A172 (cell line): ENCODE measurements around the gene ST3GAL3. TPM values are rescaled to one million over a fixed set of nuclear protein-coding genes. Genes with fewer than 3 reads are reported as not detected.
"Not testable (repeated sequence)": the region's sequence is repeated elsewhere in the genome, so short reads cannot be mapped to it uniquely, and the experiment has no call there.

Source experiments
- DNase-seq: peaks from one replicate; pipeline ENCODE4 v3.0.0-alpha.2; 2015; ENCODE audit warnings: low spot score
- total RNA-seq: library from RNA; depleted of rRNA; stranded (reverse); fragments of >200 nt; shearing (Covaris generic); gene quantifications from 2 replicates; pipeline ENCODE4 v1.2.3, GENCODE V29; 2014

Gene ST3GAL3
- total RNA-seq, 1 experiment from 2014 or later, result 7.4 TPM

- no peak for DNase-seq
Measured at GRCh38 chr1:43757343-43758053, 50.2 kb downstream of the ST3GAL3 start.

GRCh38 chr1:43760745-43761317 is 53.5 kb downstream of the ST3GAL3 start:
- peak; percentile 6 for DNase-seq

DNA sequence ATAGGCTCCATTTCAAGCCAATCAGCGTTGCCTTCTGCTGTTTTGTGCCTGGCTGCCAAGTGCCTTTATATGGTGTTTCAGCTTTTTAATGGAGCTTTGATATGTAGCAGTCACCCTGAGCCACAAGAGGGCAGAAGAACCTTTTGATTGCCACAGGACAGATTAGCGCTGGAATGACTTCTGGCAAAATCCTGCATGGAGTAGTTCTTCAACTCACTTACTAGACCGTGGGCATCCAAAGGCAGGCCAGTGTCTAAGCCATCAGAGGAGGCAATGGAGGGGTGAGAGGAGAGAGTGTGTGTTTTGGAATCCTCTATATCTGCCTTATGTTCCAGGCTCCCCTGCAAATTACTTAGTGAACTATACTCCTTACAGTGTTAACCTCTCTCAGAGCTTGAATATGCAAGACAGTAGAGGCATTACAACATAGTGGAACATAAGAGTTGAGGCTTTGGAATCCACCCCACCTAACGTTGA is 56.2 kb downstream of the ST3GAL3 start:
- peak; percentile 76 for DNase-seq

GRCh38 chr1:43764581-43764980 is 57.2 kb downstream of the ST3GAL3 start:
- no peak for DNase-seq

GRCh38 chr1:43766086-43766784 is 58.9 kb downstream of the ST3GAL3 start:
- no peak for DNase-seq

DNA sequence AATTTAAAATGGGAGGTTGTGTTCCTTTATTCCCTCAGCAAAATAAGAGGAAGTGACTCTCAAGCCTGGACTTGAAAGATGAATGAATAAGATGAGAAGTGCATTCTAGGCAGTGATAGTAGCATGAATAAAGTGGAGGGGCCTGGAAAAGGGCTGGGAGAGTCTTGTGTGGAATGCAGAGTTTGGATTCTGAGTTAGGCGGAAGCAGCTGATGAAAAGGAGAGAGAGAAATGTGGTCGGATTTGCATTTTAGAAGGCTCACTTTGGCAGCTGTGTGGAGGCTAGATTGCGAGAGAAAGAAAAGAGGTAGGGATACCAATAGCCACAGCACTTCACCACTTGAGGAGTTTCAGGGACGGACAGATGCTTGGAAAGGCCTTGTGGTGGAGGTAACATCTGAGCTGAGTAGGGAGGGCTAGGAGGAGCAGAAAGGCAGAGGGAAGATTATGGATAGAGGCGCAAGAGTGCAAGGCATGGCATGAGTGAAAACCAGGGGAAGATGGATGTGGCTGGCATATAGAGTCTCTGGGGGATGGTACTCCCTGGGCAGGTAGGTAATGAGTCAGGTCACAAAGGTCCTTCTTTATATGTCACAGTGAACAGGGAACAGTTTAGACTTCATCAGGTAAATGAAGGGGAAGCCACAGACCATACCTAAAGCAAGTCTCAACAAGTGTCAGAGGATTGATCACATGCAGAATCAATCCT is 59.6 kb downstream of the ST3GAL3 start:
- DNase-seq, result no peak

DNA sequence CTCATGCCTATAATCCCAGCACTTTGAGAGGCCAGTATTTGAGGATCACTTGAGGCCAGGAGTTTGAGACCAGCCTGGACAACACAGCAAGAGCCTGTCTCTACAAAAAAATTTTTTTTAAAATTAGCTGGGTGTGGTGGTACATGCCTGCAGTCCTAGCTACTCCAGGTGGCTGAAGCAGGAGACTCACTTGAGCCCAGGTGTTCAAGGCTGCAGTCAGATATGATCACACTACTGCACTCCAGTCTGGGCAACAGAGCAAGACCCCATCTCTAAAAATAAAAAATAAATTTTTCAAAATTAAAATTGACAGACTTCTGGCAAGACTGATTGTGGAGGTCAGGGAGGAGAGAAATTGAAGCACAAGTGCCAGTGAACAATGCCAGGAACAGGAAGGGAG is 60.8 kb downstream of the ST3GAL3 start:
- no peak for DNase-seq

DNA sequence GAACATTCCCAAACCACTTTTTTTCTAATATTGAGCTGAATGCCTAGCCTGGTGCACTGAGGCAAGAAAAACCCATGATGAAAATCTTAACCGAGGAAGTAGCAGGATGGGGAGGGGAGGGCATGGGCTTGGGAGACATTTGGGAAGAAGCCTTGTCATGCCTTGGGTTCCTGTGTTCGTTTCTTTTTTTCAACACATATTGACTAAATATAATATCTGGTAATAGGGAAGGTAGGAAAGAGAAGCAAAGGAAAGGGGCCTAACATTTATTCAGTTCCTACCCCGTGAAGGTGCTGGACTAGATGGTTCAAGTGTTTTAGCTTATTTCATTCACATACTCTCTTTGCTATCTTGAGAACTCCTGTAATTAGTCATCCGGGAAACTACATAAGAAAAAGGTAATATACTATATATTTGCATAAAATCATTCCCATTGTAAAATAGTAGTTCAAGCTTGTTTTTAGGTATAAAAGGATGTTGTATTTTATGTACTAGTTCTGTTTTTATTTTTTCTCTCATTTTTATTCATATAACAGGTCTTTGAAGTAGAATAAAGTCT is 62.1 kb downstream of the ST3GAL3 start:
- DNase-seq, result no peak

- DNase-seq, result no peak
Measured at GRCh38 chr1:43770111-43770510, 62.8 kb downstream of the ST3GAL3 start.

- no peak for DNase-seq
Measured at GRCh38 chr1:43772978-43773377, 65.6 kb downstream of the ST3GAL3 start.

DNA sequence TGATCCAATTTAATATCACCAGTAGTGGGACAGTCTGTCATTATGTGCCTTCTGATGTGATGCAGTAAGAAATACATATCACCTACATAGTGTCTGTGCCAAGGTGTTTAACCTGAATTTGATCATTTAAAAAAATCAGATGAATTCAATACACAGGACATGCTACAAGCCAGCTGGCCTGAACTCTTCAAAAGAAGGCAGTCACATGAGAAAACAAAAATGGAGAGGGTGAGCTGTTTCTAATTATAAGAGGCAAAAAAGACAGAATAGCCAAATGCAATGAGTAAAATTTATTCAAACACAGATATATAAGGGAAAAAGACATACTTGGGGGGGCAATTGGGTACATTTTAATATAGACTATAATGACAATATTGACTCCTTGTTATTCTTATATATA is 66.5 kb downstream of the ST3GAL3 start:
- no peak for DNase-seq

GRCh38 chr1:43774359-43774758 is 67.0 kb downstream of the ST3GAL3 start:
- peak; percentile 14 for DNase-seq

DNA sequence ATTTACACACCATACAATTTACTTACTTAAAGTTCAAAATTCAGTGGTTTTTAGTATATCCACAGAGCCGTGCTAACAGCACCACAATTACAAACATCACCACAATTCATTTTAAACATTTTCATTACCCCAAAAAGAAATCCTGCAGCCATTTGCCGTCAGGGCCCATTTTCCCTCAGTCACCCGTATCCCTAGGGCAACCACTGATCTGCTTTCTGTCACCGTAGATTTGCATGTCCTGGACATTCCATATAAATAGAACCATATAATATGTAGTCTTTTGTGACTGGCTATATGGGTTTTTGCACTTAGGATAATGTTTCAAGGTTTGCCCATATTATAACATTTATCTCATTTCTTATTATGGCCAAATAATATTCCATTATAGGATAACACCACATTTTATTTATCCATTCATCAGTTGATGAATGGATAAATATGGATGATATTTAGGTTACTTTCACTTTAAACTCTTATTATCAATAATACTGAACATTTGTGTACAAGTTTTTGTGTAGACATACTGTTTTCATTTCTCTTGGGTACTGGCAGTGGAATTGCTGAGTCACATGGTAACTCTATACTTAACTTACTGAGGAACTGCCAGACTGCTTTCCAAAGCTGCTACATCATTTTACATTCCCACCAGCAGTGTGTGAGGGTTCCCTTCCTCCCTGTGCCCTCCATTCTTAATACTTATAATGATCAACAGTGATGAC is 68.9 kb downstream of the ST3GAL3 start:
- no peak for DNase-seq

GRCh38 chr1:43777916-43778315 is 70.6 kb downstream of the ST3GAL3 start:
- not testable (repeated sequence) for DNase-seq

DNA sequence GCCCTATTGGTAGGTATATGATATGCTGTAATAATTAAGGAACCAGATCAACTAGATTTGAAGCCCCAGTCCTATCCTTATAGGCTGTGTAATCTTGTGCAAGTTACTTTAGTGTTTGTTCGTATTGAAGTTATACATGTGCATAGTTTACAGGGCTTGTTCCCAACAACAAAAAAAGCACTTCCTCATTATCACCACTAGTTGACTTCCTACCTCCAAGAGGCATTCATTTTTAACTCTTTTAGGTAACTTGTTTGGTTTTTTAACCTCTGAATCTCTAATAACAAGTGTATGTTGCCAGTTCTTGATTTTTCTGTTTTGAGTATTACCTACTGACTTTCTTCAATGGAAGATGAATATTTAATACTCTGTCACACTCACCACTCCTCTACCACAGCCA is 71.9 kb downstream of the ST3GAL3 start:
- DNase-seq, result no peak

DNA sequence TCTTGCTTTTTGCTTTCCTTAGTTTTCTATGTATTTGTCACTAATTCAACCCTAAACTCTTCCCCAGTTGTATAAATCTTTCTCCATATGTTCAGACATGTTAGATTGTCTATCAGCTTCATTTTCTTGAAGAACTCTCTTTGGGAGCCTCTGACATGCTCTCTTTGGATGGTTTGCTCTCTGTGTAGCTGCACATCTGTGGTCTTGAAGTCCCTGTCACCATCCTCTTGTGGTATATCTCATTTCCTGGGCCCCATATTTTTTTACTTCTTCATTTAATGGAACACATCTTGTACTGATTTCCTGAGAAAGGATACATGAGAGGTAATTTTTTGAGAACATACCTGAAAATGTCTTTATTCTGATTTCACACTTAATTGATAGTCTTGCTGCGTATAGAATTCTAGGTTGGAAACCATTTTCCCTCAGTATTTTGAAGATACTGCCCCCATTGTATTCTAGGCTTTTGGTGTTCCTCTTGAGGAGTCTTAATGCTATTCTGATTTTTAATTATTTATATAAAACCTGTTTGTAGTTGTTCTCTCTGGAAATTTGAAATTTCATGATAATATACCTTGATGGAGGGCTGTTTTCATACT is 72.6 kb downstream of the ST3GAL3 start:
- no peak for DNase-seq

DNA sequence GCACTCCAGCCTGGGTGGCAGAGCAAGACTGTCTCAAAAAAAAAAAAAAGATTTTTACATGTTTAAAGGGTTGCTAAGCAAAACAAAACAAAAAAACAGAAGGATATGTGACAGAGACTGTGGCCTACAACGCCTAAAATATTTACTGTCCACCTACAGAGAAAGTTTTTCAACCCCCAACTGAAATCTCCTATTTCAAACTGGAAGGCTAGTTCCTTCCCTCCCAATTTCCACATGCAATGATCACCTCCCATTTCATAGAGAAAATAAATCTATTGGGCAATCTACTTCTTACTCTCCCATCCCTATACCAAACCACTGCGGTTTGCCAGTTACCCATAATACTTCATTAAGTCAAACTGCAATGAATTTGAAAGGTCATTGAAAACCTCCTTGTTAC is 74.2 kb downstream of the ST3GAL3 start:
- no peak for DNase-seq

- no peak for DNase-seq
Measured at GRCh38 chr1:43783096-43783670, 75.8 kb downstream of the ST3GAL3 start.

GRCh38 chr1:43783671-43784205 is 76.4 kb downstream of the ST3GAL3 start:
- peak; percentile 77 for DNase-seq
